Pancreas (tissue), 10 donors: ENCODE results near the gene MTA1. TPM values are rescaled to one million over a fixed set of nuclear protein-coding genes. Genes with fewer than 3 reads are reported as not detected.

ENCODE experiments used
- ATAC-seq, 4 donors: fragments of 200-7000 bp; cut with Tn5 transposase; one replicate each; pipeline versions ENCODE4 v1.8.0 to v1.9.1; 2020; ENCODE audit warnings: mild to moderate bottlenecking in 4 of 4, moderate library complexity in 4 of 4
- DNase-seq, 6 donors: peaks; one replicate each; pipeline ENCODE4 v3.0.0-alpha.2; 2020
- FAIRE-seq: peaks from 2 replicates; lab custom pipeline; 2012; peaks lifted over from hg19 to GRCh38; lab: Jason Lieb, UNC
- H3K27ac ChIP-seq, 4 donors: fragments of 200-600 bp; sonication (generic); 1 replicate in 3 of 4; 2 replicates in 1 of 4; pipeline versions ENCODE4 v1.5.0 to v1.8.0; 2020
- H3K27me3 ChIP-seq, 4 donors: fragments of 200-600 bp; one replicate each; pipeline ENCODE4 v1.8.0; 2021
- H3K36me3 ChIP-seq, 3 donors: fragments of 200-600 bp; sonication (generic) in 1 of 3; one replicate each; pipeline versions ENCODE4 v1.5.0 to v1.8.0; 2020 to 2021
- H3K4me1 ChIP-seq, 3 donors: fragments of 200-600 bp; one replicate each; pipeline ENCODE4 v1.8.0; 2021
- H3K4me3 ChIP-seq, 4 donors: fragments of 200-600 bp; sonication (generic) in 2 of 4; one replicate each; pipeline versions ENCODE4 v1.5.0 to v1.8.0; 2020 to 2021
- H3K9me3 ChIP-seq, 4 donors: fragments of 200-600 bp; one replicate each; pipeline ENCODE4 v1.8.0; 2021
- CTCF ChIP-seq, 4 donors: fragments of 200-600 bp; sonication (generic) in 3 of 4; IDR thresholded peaks; one replicate each; pipeline versions ENCODE4 v1.5.0 to v1.8.0; 2021; ENCODE audit warnings: antibody characterized with exemption in 4 of 4
- WGBS, 2 donors: extraction: QIAGEN DNeasy Blood & Tissue Kit; methylation state at CpG; one replicate each; pipeline ENCODE4 v1.1.7; 2013; 5-methylcytosine and 5-hydroxymethylcytosine counted together
- intact Hi-C, 3 donors: fragments of 100-400 bp; cut with DNase I; formaldehyde crosslinking; loops; one replicate each; pipeline versions ENCODE4 v1.11.1 to v1.14.2; 2022
- polyA plus RNA-seq, 2 donors: library from polyadenylated mRNA; stranded (reverse); fragments of 200-250 nt; gene quantifications; one replicate each; pipeline ENCODE4 v1.2.3, GENCODE V29; 2013
- total RNA-seq, 6 donors: library from RNA; stranded (reverse); fragmentation: NEBNext Ultra II Directional in 4 of 6; extraction: Animal tissue kit (Norgen Biotek cat#: 25700) in 4 of 6; gene quantifications; one replicate each; pipeline versions ENCODE4 v1.2.1 to v1.2.4, GENCODE V29; 2021 to 2023
- donor health status: healthy with polysubstance abuse.
- donor health status: DM: no; HTN: no; CAD: no; lungs with moderate emphysema.
- donor health status: DM: no; HTN: no; CAD: no.
- donor health status: control.
- donor health status: control.
- donor health status: Bipolar disorder and iron deficiency.
- donor health status: DM: yes; HTN: yes; CAD: no.
- donor health status: DM: no; HTN: no; CAD: no.
- donor health status: DM: no; HTN: no; CAD: no.
- donor health status: DM: yes; HTN: yes; CAD: no.

Gene MTA1
- total and polyA plus RNA-seq, 8 donors = 34.8 to 138 (median 53.2) TPM

- Histone ChIP-seq H3K27me3 (peaks cover 0 to 11% (median 0%) of the 10 kb centered on the region in 4 donors), H3K36me3 (no peaks in the 10 kb centered on the region), H3K27ac (peak within 1 kb of the TSS in 3 of 4 donors; percentile 15 to 41 (median 22)), H3K9me3 (no peaks in the 10 kb centered on the region), H3K4me1 (peaks cover 8 to 47% (median 14%) of the 10 kb centered on the region in 3 donors), H3K4me3 (peak within 1 kb of the TSS in 3 of 4 donors; percentile 7 to 43 (median 14))
- DNase-seq (peak in 2 of 6 donors; percentile 28 to 48), ATAC-seq (no peak), FAIRE-seq (no peak)
- no peak for TF ChIP-seq CTCF (IDR thresholded peaks at IDR 0.05)
- 10% methylated on average over 55 to 56 of the region's 56 CpGs for WGBS, 2 donors
- intact Hi-C loops = loop anchor here in 2 of 3 donors (5.0 kb wide), 1 partner anchor 114 kb away; no protein-coding TSS in a partner anchor
These were observed 66.7 kb downstream of the MTA1 start, which contains the start of gene CRIP1 for GRCh38 chr14:105486163-105486973. Gene CRIP1, plus strand, starts transcription at chr14:105486886. Its CDS starts 374 bp downstream, at chr14:105487260.

- Histone ChIP-seq H3K4me1 (peaks cover 7 to 41% (median 10%) of the 10 kb centered on the region in 3 donors), H3K27me3 (peaks cover 0 to 11% (median 0%) of the 10 kb centered on the region in 4 donors), H3K36me3 (no peaks in the 10 kb centered on the region), H3K27ac (peak overlapping the region in 3 of 4 donors; percentile 15 to 41 (median 22)), H3K9me3 (no peaks in the 10 kb centered on the region), H3K4me3 (peak overlapping the region in 3 of 4 donors; percentile 7 to 43 (median 14))
- peak in 1 of 6 donors; percentile 62 for DNase-seq
- intact Hi-C loops = loop anchor here in 2 of 3 donors (5.0 kb wide), 1 partner anchor 115 kb away; no protein-coding TSS in a partner anchor
- WGBS, 2 donors = 3 to 5% methylated on average over 33 to 45 of the region's 45 CpGs
- FAIRE-seq = no peak
- no peak for TF ChIP-seq CTCF (IDR thresholded peaks at IDR 0.05)
- no peak for ATAC-seq
These were observed 67.4 kb downstream of the MTA1 start for GRCh38 chr14:105486974-105487448.

DNA sequence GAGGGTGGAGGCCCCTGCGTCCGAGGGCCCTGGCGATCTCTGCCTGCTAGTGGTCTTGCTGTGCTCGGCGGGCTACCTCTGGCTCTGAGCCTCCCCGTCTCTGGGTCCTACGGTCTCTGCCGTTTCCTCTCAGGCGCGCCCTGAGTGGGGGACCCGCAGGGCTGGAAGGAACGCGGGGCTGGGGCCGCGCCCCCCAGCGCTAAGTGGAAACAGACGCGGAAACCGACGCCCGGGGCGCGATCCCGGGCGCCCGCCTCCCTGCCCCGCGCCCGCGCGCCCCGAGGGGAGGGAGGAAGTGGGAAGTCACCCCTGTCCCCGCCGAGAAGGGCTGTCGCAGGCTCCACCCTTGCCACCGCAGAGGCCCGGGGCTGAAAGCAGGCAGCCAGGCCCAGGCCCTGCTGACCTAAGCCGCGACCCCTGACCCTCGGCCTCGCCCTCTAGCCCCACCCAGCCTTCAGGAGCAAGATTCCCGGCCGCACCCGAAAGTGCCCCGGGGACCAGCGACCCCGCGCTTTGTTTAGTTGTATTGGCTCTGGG is 67.9 kb downstream of the MTA1 start:
- intact Hi-C loops = loop anchor here in 2 of 3 donors (5.0 kb wide), 1 partner anchor 115 kb away; no protein-coding TSS in a partner anchor

More for the DNA sequence above, 67.9 kb downstream of the MTA1 start:
- peak overlapping the region in 3 of 4 donors; percentile 15 to 41 (median 22) for H3K27ac ChIP-seq
- peaks cover 2 to 35% (median 6%) of the 10 kb centered on the region in 3 donors for H3K4me1 ChIP-seq
- TF ChIP-seq CTCF (IDR thresholded peaks at IDR 0.05) = no peak
- H3K9me3 ChIP-seq = no peaks in the 10 kb centered on the region
- WGBS, 2 donors = 5 to 6% methylated on average over 21 to 48 of the region's 48 CpGs
- FAIRE-seq (no peak), DNase-seq (peak in 2 of 6 donors; percentile 38 to 57), ATAC-seq (no peak)
- peaks cover 0 to 11% (median 0%) of the 10 kb centered on the region in 4 donors for H3K27me3 ChIP-seq
- H3K4me3 ChIP-seq = peak overlapping the region in 3 of 4 donors; percentile 7 to 43 (median 14)
- H3K36me3 ChIP-seq = no peaks in the 10 kb centered on the region
